Hepatic stellate cell (primary cell): ENCODE results near the gene SOX6.
A peak's percentile ranks its signal among the peaks of the same experiment; 100 is the strongest.

Experiments
- DNase-seq: peaks from one replicate; pipeline ENCODE4 v3.0.0; 2011; ENCODE audit warnings: low spot score

SOX6 gene

DNA sequence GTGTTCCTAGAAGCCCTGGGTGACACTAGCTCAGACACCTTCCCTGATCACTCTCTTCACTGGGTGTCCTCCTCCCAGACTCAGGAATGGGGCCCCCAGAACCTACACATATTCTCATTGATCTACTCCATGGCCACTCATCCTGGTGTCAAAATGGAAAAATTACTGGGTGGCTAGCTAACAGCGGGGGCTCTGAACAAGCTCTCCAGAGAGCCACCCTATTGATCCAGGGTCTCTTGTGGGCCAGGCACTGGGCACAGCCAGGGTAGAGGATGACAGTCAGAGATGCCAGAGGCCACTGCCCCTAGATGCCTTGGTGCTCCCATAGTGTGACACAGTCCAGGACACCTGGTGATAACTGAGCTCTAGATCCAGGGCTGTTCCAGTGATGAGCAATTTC, 393.1 kb downstream of the SOX6 start:
- no peak for DNase-seq

GRCh38 chr11:15958910-15959309, 397.4 kb downstream of the SOX6 start:
- DNase-seq: no peak

- no peak for DNase-seq
Observed at GRCh38 chr11:15957234-15957633, 399.1 kb downstream of the SOX6 start.

DNA sequence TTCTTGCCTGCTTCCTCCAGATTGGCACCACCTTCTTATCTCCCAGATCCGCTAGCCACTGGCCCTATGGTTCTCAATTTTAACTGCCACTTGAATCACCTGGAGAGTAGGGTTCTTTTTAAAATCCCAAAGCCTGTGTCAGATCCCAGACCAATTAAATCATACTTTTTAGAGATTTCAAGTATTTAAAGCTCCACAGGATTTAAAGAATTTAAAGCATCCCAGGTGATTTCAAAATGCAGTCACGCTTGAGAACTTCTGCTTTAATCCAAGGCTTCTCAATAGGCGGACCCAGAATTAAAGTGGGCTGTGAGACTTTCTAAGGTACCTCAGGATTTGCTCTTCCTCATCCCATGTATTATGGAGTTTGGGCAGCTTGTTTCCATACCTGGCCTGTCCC, 400.0 kb downstream of the SOX6 start:
- no peak for DNase-seq

GRCh38 chr11:15955595-15955994, 400.8 kb downstream of the SOX6 start:
- peak; percentile 34 for DNase-seq

DNA sequence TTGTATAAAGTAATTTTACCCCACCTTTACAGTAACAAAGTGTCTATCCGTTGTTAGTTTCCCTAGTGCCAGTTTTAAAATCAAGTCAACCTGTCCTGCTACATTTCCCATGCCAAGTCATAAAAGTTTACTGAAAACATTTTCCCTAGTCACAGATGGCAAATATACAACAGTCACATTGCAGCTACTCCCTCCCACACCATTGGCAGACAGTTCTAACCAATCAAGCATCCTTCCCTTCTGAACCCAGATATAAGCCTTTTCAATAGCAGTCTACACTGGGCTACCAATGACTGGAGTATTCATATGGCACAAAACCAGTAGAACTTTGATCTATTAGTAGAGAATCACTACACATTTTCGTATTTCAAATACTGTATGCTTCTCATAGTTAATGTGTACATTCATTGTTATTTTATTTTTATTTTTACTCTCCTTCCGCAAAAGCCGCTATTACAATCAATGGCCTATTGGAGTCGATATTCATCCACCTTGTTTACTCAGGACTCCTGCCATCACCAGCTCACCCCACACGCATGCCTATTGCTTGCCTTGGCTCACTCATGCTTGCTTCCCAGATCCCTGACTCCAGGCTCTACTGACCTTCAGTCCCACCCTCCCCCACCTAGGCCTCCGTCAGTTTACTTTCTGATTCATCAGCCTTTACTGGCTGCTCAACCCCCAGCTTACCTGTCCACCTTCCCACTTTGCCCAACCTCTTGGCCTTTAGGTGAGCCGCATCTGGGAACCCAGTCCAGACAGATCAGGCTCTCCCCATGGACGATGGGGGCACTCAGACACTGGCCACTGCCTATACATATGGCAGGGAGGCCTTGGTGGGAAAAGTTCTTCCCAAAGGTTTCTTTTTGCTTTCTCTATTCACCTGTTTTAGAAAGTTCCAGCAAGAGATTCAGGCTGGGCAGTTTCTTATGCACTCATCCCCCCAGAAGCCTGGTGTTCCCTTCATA, 408.4 kb downstream of the SOX6 start:
- no peak for DNase-seq

DNA sequence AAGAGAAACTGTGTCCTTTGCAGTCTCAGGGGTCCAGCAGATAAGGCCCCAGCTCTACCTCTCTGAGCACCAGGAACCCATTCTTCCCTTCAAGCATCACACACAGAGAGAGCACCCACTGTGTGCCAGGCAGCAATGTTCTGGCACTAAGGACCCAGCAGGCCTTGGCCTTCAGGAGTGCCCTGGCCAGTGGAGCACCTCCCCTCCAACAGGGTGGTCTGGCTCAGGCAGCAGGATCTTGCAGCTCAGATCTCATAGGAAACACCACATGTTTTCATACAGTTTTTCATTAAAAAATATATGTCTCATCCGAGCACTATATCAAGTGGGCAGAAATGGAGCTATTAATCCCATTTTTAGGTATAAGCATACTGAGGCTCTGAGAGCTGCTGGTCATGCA, 410.6 kb downstream of the SOX6 start:
- DNase-seq: no peak

DNA sequence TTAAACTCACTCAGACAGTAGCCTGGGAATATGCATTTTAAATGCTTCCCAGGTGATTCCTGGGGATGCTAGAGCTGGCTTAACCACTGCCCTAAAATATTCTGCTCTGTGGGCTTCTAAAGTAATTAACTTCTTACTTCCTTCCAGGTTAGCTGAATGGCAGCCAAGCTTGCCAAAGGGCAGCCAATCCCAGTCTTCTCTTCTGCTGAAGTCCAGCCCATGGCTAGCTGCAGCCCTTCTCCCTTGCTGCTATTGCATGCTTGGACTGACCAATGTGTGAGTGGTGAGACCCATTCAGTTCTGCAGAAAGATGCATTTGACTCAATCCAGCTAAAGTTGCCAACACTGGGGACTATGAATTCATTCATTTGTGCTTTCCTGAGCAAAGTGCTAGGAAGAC, 411.9 kb downstream of the SOX6 start:
- DNase-seq: no peak

GRCh38 chr11:15943418-15944197, 412.7 kb downstream of the SOX6 start:
- no peak for DNase-seq

GRCh38 chr11:15942936-15943335, 413.4 kb downstream of the SOX6 start:
- no peak for DNase-seq

GRCh38 chr11:15942126-15942525, 414.2 kb downstream of the SOX6 start:
- no peak for DNase-seq

DNA sequence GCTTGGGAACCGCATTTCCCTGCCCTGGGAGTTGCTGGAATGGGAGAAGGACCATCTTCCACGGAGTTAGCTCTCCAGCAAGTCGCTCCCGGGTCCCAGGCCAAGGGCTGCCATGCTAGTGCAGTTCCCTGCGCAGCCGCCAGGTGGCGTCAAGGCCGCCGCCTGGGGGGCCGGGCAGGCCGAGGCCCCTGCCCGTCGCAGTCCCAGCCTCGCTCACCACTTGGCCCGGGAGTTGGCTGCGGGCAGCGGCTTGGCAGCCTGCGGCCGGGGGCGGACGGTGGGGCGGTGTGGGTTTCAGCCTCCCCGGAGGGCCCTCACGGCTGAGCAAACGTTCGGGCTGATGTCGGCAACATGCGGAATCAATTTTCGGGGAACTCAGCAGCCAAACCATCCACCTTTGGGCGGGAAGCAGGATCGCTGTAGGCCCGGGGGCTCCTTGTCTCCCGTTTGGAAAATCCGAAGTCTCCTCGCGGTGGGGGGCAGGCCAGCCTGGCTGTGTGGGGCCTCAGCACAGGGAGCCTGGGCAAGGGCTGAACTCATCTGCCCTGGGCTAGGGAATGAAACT, 415.1 kb downstream of the SOX6 start:
- DNase-seq: no peak

GRCh38 chr11:15940462-15941205, 415.7 kb downstream of the SOX6 start:
- DNase-seq: no peak

DNA sequence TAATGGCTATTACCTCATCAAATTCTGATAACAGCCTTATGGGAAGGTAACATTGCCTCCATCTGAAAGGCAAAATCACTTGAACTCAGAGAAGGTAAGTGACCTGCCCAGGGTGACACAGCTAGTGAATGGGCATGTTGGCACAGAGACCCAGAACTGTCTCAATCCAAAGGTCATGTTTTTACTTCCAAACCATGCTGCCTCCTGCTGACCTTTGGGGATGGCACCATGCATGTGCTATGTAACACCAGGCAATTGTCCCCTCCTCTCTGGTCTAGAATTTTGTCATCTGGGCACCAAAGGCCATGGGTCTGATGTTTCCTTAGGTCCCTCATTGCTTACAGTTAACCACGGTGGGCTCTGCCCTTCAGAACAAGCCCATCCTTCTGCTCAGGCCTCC, 417.4 kb downstream of the SOX6 start:
- no peak for DNase-seq

GRCh38 chr11:15938121-15938611, 418.2 kb downstream of the SOX6 start:
- no peak for DNase-seq

DNA sequence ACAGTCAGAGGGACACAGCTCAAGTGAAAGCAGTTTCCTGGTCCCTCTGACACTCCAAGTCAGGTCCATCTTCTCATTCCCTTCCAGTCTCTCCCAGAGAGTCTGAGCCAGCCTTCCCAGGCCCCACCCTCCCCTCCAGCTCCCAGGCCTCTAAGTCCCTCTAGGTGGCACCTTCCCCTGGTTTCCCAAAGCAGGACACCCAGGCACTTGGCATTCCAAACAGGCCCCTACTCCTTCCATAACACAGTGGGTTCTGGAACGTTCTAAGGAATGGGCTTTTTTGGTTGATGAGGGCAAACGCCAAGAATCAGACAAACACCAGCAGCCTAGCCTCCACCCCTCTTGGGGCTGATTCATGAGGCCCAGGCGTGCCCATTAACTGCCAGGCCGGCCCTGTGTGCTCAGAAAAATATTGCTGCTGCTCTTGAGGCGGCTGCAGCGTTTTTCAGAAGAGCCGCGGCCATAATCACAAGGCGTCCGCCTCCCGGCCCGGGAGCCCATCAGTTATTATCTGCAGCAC, 418.7 kb downstream of the SOX6 start:
- DNase-seq: no peak

DNA sequence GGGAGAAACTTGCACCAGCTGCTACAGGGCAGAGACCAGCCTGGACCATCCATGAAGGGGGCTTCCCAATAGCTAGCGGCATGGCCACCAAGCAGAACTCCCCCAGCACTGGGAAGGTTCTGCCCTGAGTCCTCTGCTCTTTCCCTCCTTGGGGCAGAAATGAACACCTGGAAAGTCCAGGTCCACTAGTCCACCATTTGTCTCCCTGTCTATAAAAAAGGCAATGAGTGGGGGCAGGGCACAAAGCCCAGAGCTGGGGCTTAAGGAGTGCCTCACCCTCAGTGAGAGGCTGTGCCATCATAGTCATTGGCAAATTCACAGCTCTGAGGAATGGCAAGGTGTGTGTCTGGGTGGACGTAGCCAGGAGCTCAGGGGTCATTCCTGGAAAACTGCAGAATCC, 420.3 kb downstream of the SOX6 start:
- DNase-seq: no peak

DNA sequence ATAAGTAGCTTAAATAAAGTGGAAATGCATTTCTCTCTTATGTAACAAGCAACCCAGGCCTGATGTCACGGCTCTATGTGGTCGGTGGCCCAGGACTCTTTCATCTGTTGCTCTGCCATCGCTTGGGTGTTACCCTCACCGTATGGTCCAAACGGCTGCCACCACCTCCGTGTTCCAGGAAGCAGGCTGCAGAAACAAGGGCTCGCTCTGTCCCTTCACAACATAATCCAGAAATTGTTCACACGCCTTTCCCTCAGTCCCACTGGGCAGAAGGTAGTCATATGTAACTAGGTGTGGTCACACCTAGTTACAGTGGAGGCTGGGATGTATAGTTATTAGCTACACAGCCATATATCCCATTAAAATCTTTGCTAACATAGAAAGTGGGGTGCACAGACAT, 421.0 kb downstream of the SOX6 start:
- no peak for DNase-seq

DNA sequence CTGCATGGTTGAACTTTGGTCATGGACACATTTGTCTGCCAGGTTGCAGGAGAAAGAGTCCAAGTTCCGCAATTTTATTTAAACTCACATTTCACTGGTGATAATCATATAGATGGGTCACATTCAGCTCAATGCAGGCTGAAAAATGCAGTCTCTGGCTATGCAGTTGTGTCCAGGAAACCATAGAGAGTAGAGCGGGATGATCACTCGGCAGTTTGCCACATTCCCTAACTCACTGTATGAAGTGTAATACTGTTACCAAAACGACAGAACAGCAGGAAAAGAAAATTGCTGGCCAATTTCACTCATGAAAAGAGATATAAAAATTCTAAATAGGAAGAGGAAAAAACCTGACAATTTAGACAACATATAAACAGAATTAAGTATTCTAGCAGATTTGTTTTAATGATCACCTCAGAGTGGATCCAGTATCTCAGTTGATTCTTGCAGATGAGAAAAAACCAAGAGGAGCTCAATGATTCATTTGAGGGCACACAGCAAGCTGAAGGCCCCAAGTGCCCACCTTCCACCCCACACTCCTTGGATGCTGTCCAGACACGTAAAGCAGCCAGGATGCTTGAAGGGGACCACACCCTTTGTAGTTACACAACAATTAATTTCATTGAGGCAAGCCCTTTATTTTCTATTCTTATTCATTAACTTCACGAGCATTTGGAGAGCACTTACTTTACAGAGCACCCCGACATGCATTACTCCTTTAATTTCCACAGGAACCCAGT, 422.3 kb downstream of the SOX6 start:
- DNase-seq: no peak

DNA sequence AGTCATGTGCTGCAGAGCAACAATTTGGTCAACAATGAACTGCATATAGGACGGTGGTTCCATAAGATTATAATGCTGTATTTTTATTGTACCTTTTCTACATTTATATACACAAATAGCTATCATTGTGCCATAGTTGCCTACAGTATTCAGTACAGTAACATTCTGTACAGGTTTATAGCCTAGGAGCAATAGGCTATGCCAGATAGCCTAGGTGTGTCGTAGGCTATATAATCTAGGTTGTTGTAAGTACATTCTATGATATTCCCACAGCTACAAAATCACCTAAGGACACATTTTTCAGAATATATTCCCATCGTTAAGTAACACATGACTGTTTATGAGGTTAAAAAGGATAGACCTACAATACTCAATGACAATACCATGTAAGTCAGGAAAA, 423.9 kb downstream of the SOX6 start:
- DNase-seq: no peak

- DNase-seq: no peak
Observed at GRCh38 chr11:15931497-15931896, 424.8 kb downstream of the SOX6 start.
